Endothelial cell of umbilical vein (primary cell): ENCODE measurements around the gene ANO1. TPM values are rescaled to one million over a fixed set of nuclear protein-coding genes. Genes with fewer than 3 reads are reported as not detected.

Experiments used
- BruUV-seq: library from RNA; stranded (reverse); fragments of 400-500 nt; replicated peaks from 2 replicates; lab custom pipeline; 2021; lab: Mats Ljungman, UMichigan
- CTCF ChIA-PET: fragments of 300-600, 350-600 bp; sonication (Branson Sonifier 250); formaldehyde crosslinking; loops from one replicate; lab custom pipeline; 2021; ENCODE audit warnings: antibody characterized with exemption, inconsistent platforms; lab: Charles Lee
- POLR2A ChIA-PET: fragments of 300-600, 350-600 bp; sonication (Branson Sonifier 250); formaldehyde crosslinking; loops from one replicate; lab custom pipeline; 2021; ENCODE audit warnings: antibody characterized with exemption, inconsistent platforms; lab: Charles Lee
- DNase-seq: peaks from one replicate; pipeline ENCODE4 v3.0.0-alpha.2; 2011; ENCODE audit warnings: low read depth, low spot score
- FAIRE-seq: peaks from 2 replicates; lab custom pipeline; 2011; peaks lifted over from hg19 to GRCh38; lab: Jason Lieb, UNC
- H2AFZ ChIP-seq: 2 replicates; pipeline ENCODE4 v1.6.0; 2012; ENCODE audit warnings: low read depth, low read length, control low read depth, inconsistent platforms
- H3K27ac ChIP-seq: 2 replicates; pipeline ENCODE4 v1.5.1; 2011; ENCODE audit warnings: low read depth, mild to moderate bottlenecking, control low read depth, low read length, moderate library complexity; ENCODE audit not compliant: insufficient read depth
- H3K27me3 ChIP-seq, 2 experiments: 2 replicates each; pipeline versions ENCODE4 v1.6.0 to v1.6.1; 2011; ENCODE audit warnings: low read length in 2 of 2, mixed read lengths in 1 of 2; ENCODE audit not compliant: control insufficient read depth in 2 of 2, insufficient read depth in 2 of 2
- H3K36me3 ChIP-seq, 2 experiments: 2 replicates in 1 of 2; 3 replicates in 1 of 2; pipeline ENCODE4 v1.5.1; 2011; ENCODE audit warnings: low read length in 2 of 2, mild to moderate bottlenecking in 1 of 2, moderate library complexity in 1 of 2; ENCODE audit not compliant: control insufficient read depth in 2 of 2, insufficient read depth in 2 of 2; ENCODE audit errors: extremely low read depth in 1 of 2
- H3K4me1 ChIP-seq: 3 replicates; pipeline ENCODE4 v1.5.1; 2011; ENCODE audit warnings: mild to moderate bottlenecking, low read length; ENCODE audit not compliant: control insufficient read depth, insufficient read depth; ENCODE audit errors: extremely low read depth
- H3K4me2 ChIP-seq: 2 replicates; pipeline ENCODE4 v1.6.1; 2011; ENCODE audit warnings: low read length, control low read depth, mixed read lengths; ENCODE audit not compliant: insufficient read depth
- H3K4me3 ChIP-seq, 3 experiments: fragments of 200-600 bp in 1 of 3; sonication (generic), shearing (Covaris generic) in 1 of 3; replicated peaks in 1 of 3; 2 replicates each; pipeline ENCODE4 v1.5.1; 2011 to 2016; ENCODE audit warnings: control low read depth in 3 of 3, low read length in 3 of 3, mild to moderate bottlenecking in 2 of 3, inconsistent platforms in 1 of 3, low read depth in 1 of 3, moderate library complexity in 1 of 3; ENCODE audit not compliant: insufficient read depth in 1 of 3
- H3K79me2 ChIP-seq: 2 replicates; pipeline ENCODE4 v1.6.0; 2012; ENCODE audit warnings: low read length, inconsistent platforms; ENCODE audit not compliant: control insufficient read depth, insufficient read depth
- H3K9ac ChIP-seq: replicated peaks from 2 replicates; pipeline ENCODE3; 2011; ENCODE audit warnings: low read length, control low read depth; ENCODE audit not compliant: insufficient read depth; ENCODE audit errors: extremely low read depth
- H3K9me1 ChIP-seq: replicated peaks from 3 replicates; pipeline ENCODE4 v1.6.0; 2011; ENCODE audit warnings: mild to moderate bottlenecking, low read length; ENCODE audit not compliant: control insufficient read depth, insufficient read depth; ENCODE audit errors: extremely low read depth
- H3K9me3 ChIP-seq: replicated peaks from 2 replicates; pipeline ENCODE4 v1.5.1; 2012; ENCODE audit warnings: low read length, inconsistent platforms; ENCODE audit not compliant: control insufficient read depth, insufficient read depth
- H4K20me1 ChIP-seq: replicated peaks from 2 replicates; pipeline ENCODE3; 2011; ENCODE audit warnings: mild to moderate bottlenecking, low read length; ENCODE audit not compliant: control insufficient read depth, insufficient read depth; ENCODE audit errors: extremely low read depth
- CTCF ChIP-seq, 2 donors: IDR thresholded peaks; 1 replicate in 1 of 2; 2 replicates in 1 of 2; pipeline ENCODE4 v1.5.1; 2011; ENCODE audit warnings: low read length in 2 of 2, mild to moderate bottlenecking in 2 of 2, moderate library complexity in 2 of 2, control low read depth in 1 of 2, inconsistent platforms in 1 of 2, low read depth in 1 of 2; ENCODE audit not compliant: insufficient read depth in 1 of 2; ENCODE audit errors: extremely low read depth in 1 of 2
- EZH2 ChIP-seq: IDR thresholded peaks from 2 replicates; pipeline ENCODE4 v1.6.1; 2012; ENCODE audit warnings: borderline replicate concordance, low read depth, mild to moderate bottlenecking, moderate library complexity, low read length, inconsistent platforms; ENCODE audit not compliant: severe bottlenecking
- FOS ChIP-seq: IDR thresholded peaks from 2 replicates; pipeline ENCODE4 v1.6.1; 2011; ENCODE audit warnings: mild to moderate bottlenecking, low read length, moderate library complexity, borderline replicate concordance; ENCODE audit not compliant: insufficient read depth
- GATA2 ChIP-seq: IDR thresholded peaks from 2 replicates; pipeline ENCODE4 v1.7.0; 2011; ENCODE audit warnings: low read depth, mild to moderate bottlenecking, moderate library complexity, mixed read lengths, low read length; ENCODE audit not compliant: insufficient read length, insufficient read depth
- JUN ChIP-seq: IDR thresholded peaks from 2 replicates; pipeline ENCODE4 v1.6.1; 2011; ENCODE audit warnings: borderline replicate concordance, low read depth; ENCODE audit not compliant: insufficient read length, insufficient read depth
- MAX ChIP-seq: IDR thresholded peaks from 2 replicates; pipeline ENCODE4 v1.6.1; 2011; ENCODE audit not compliant: insufficient read depth, insufficient read length
- MYC ChIP-seq: IDR thresholded peaks from one replicate; pipeline ENCODE4 v1.6.1; 2011; ENCODE audit warnings: mild to moderate bottlenecking, low read depth, low read length
- POLR2A ChIP-seq: IDR thresholded peaks from 2 replicates; pipeline ENCODE4 v1.6.1; 2012; ENCODE audit warnings: low read depth, mild to moderate bottlenecking, control low read depth, low read length
- POLR2AphosphoS5 ChIP-seq: IDR thresholded peaks from 2 replicates; pipeline ENCODE4 v1.6.1; 2012; ENCODE audit warnings: low read depth, mild to moderate bottlenecking, control low read depth, low read length, moderate library complexity; ENCODE audit not compliant: insufficient read depth
- dilution Hi-C: fragments of 300-500 bp; cut with MboI; formaldehyde crosslinking; loops from one replicate; pipeline ENCODE4 v1.15.0; 2019; ENCODE audit warnings: low sequenced_read_pairs; ENCODE audit not compliant: extremely low pct_ligation_motif_present
- intact Hi-C: fragments of 100-400 bp; cut with micrococcal nuclease; formaldehyde crosslinking; loops from one replicate; pipeline ENCODE4 v1.10.0; 2022
- polyA plus RNA-seq, 4 experiments: library from polyadenylated mRNA; depleted of rRNA in 3 of 4; stranded (reverse) in 3 of 4; unstranded in 1 of 4; fragments of >200 nt; gene quantifications; 2 replicates each; pipeline versions ENCODE4 v1.2.1 to v1.2.3, GENCODE V29; 2011 to 2012; ENCODE audit warnings: missing spikeins in 1 of 4
- total RNA-seq: library from RNA; stranded (reverse); gene quantifications from 2 replicates; pipeline ENCODE4 v1.2.3, GENCODE V29; 2021

The ANO1 gene
- total and polyA plus RNA-seq, 2 donors (not counting 3 experiments of a cell fraction or from before 2014, with no cell fraction given): 0.03 to 0.40 TPM

- H3K27ac ChIP-seq: no peak overlapping the region
- no peak overlapping the region for H3K9ac ChIP-seq
- ChIA-PET CTCF (interaction anchor here (1.6 kb wide), 1 partner anchor 227 kb away, joined by 5 read pairs; no protein-coding TSS in a partner anchor), POLR2A (no interaction called here)
- no peaks in the 10 kb centered on the region for H3K9me3 ChIP-seq
- no TSS peak for BruUV-seq
- intact Hi-C loops: no loop called here
- H3K4me2 ChIP-seq: no peak overlapping the region
- H3K36me3 ChIP-seq: no peaks in the 10 kb centered on the region
- no peaks in the 10 kb centered on the region for H4K20me1 ChIP-seq
- peaks cover 0 to 2% of the 10 kb centered on the region in 2 experiments for H3K27me3 ChIP-seq
- no peak overlapping the region for H2AFZ ChIP-seq
- dilution Hi-C loops: no loop called here
- H3K4me3 ChIP-seq: no peak overlapping the region
- H3K9me1 ChIP-seq: no peaks in the 10 kb centered on the region
- no peak for TF ChIP-seq POLR2AphosphoS5
- TF ChIP-seq POLR2A: no peak
- TF ChIP-seq FOS: no peak
- TF ChIP-seq CTCF (IDR thresholded peaks at IDR 0.05; ENCODE audit: extremely low read depth in 1 of 2, insufficient read depth in 1 of 2, low read depth in 1 of 2, low read length in 2 of 2): no peak
- TF ChIP-seq EZH2: no peak
- TF ChIP-seq GATA2: no peak
- TF ChIP-seq MAX: no peak
- no peak for TF ChIP-seq MYC
- no peak for TF ChIP-seq JUN
- no peaks in the 10 kb centered on the region for H3K4me1 ChIP-seq
- no peak for FAIRE-seq
- H3K79me2 ChIP-seq: no peaks in the 10 kb centered on the region
- DNase-seq: no peak
Measured at GRCh38 chr11:70145841-70146240, 67.7 kb downstream of the ANO1 start.
